BJ (cell line): Measurements from ENCODE around the gene PLPP1. TPM values are rescaled to one million over a fixed set of nuclear protein-coding genes. Genes with fewer than 3 reads are reported as not detected.

Experiments
- CTCF ChIA-PET: fragments of 350-600 bp; formaldehyde crosslinking; extraction: SDS; loops from one replicate; lab custom pipeline; 2021; ENCODE audit warnings: antibody characterized with exemption, inconsistent platforms; lab: Yijun Ruan, JAX
- POLR2A ChIA-PET: fragments of 300-600 bp; sonication (Branson Sonifier 250); formaldehyde crosslinking; extraction: SDS; loops from one replicate; lab custom pipeline; 2021; ENCODE audit warnings: antibody characterized with exemption; lab: Charles Lee
- DNase-seq: peaks from one replicate; pipeline ENCODE4 v3.0.0-alpha.2; 2011; ENCODE audit warnings: low read depth
- H3K27me3 ChIP-seq: 2 replicates; pipeline ENCODE4 v1.6.0; 2011; ENCODE audit warnings: low read length; ENCODE audit not compliant: control insufficient read depth, insufficient read depth
- H3K36me3 ChIP-seq: 2 replicates; pipeline ENCODE4 v1.5.1; 2011; ENCODE audit warnings: low read length; ENCODE audit not compliant: control insufficient read depth, insufficient read depth
- H3K4me3 ChIP-seq: 2 replicates; pipeline ENCODE4 v1.5.1; 2011; ENCODE audit warnings: low read depth, mild to moderate bottlenecking, control low read depth, low read length
- polyA plus RNA-seq: library from polyadenylated mRNA; depleted of rRNA; stranded (reverse); fragments of >200 nt; gene quantifications from 2 replicates; pipeline ENCODE4 v1.2.3, GENCODE V29; 2011; rRNA removed
- small RNA-seq: library from RNA; depleted of rRNA; stranded (forward); fragments of <200 nt; gene quantifications from one replicate; pipeline ENCODE3, GENCODE V24; 2012; ENCODE audit warnings: low replicate concordance, low read depth; ENCODE audit not compliant: insufficient read length
- TF ChIP-seq, protein P1 (sequence below): IDR thresholded peaks from 2 replicates; pipeline ENCODE4 v1.5.1; 2011; ENCODE audit warnings: low read depth, mild to moderate bottlenecking, control low read depth, inconsistent platforms, low read length, moderate library complexity; ENCODE audit not compliant: insufficient read depth

The PLPP1 gene
- polyA plus RNA-seq, 1 experiment: 43.1 TPM

DNA sequence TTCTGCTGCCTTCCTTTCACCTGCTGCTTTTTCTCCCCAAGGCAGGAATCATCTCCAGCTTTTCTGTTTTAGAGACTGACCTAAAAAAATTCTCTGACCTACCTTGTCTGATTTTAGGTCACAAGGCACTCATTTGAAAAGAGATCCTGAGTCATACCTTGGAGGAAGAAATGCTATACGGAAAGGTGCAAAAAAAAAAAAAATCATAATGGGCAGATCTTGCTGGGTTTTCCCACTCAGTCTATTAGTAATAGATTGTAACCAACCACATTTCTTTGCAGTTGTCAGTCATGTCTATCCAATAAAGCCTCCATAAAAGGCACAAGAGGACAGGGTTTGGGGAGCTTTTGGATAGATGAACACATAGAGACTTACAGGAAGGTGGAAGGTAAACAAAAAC lies 157.0 kb downstream of the PLPP1 start:
- Histone ChIP-seq H3K27me3 (no peaks in the 10 kb centered on the region), H3K4me3 (no peak overlapping the region), H3K36me3 (no peaks in the 10 kb centered on the region)
- DNase-seq: no peak
- ChIA-PET CTCF (interaction anchor here (0.5 to 1.2 kb wide), 2 partner anchors 8 to 10 kb away, joined by 3 to 4 read pairs; no protein-coding TSS in a partner anchor), POLR2A (no interaction called here)
- TF ChIP-seq, protein P1, sequence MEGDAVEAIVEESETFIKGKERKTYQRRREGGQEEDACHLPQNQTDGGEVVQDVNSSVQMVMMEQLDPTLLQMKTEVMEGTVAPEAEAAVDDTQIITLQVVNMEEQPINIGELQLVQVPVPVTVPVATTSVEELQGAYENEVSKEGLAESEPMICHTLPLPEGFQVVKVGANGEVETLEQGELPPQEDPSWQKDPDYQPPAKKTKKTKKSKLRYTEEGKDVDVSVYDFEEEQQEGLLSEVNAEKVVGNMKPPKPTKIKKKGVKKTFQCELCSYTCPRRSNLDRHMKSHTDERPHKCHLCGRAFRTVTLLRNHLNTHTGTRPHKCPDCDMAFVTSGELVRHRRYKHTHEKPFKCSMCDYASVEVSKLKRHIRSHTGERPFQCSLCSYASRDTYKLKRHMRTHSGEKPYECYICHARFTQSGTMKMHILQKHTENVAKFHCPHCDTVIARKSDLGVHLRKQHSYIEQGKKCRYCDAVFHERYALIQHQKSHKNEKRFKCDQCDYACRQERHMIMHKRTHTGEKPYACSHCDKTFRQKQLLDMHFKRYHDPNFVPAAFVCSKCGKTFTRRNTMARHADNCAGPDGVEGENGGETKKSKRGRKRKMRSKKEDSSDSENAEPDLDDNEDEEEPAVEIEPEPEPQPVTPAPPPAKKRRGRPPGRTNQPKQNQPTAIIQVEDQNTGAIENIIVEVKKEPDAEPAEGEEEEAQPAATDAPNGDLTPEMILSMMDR: no peak

Small RNA genes lying within 50 kb of the gene (small RNA-seq; reads per million reads assigned to genes)
- gene MIR5687: not detected

Other genes starting within 250 kb of the PLPP1 start
- gene DHX29, start 227.3 kb downstream of the PLPP1 start, polyA plus RNA-seq: 2.9 and 6.4 TPM in 2 replicates
- gene MTREX, start 227.0 kb downstream of the PLPP1 start, polyA plus RNA-seq: 11.7 and 29.4 TPM in 2 replicates
- gene SLC38A9, start 177.4 kb upstream of the PLPP1 start, polyA plus RNA-seq: 12.5 and 25.1 TPM in 2 replicates
- gene DDX4, start 203.1 kb upstream of the PLPP1 start, polyA plus RNA-seq: not detected in 2 replicates